Transverse colon (tissue), 4 donors: ENCODE data around the gene ST3GAL3.

Experiments
- CTCF ChIP-seq, 5 experiments: fragments of 200-600 bp in 3 of 5; fragments of 450-650 bp in 2 of 5; sonication (generic) in 3 of 5; IDR thresholded peaks; 1 replicate in 2 of 5; 2 replicates in 3 of 5; pipeline ENCODE4 v1.5.1; 2016 to 2017; ENCODE audit warnings: antibody characterized with exemption in 5 of 5, inconsistent platforms in 3 of 5, mild to moderate bottlenecking in 2 of 5, moderate library complexity in 1 of 5
- POLR2AphosphoS5 ChIP-seq, 3 donors: sonication (generic); formaldehyde crosslinking; IDR thresholded peaks; one replicate each; pipeline ENCODE4 v1.6.1; 2016; ENCODE audit warnings: antibody characterized with exemption in 3 of 3

- TF ChIP-seq POLR2AphosphoS5 (IDR thresholded peaks at IDR 0.05) (no peak), CTCF (IDR thresholded peaks at IDR 0.05) (no peak)
Observed at GRCh38 chr1:43947061-43947873, 239.9 kb downstream of the ST3GAL3 start.
